Cardiac fibroblast (primary cell): ENCODE data around the gene RYR1.

ENCODE experiments used
- DNase-seq, 2 donors: peaks; one replicate each; pipeline versions ENCODE4 v3.0.0 to v3.0.0-alpha.2; 2010; ENCODE audit warnings: low read depth in 2 of 2
- H3K4me3 ChIP-seq, 2 donors: replicated peaks in 1 of 2; 1 replicate in 1 of 2; 2 replicates in 1 of 2; pipeline ENCODE4 v1.5.1; 2011; ENCODE audit warnings: low read depth in 2 of 2, low read length in 2 of 2, mild to moderate bottlenecking in 2 of 2, moderate library complexity in 1 of 2
- TF ChIP-seq, protein P1 (sequence below): IDR thresholded peaks from one replicate; pipeline ENCODE4 v1.5.1; 2011; ENCODE audit warnings: low read depth, mild to moderate bottlenecking, low read length, inconsistent platforms

RYR1 gene

DNA sequence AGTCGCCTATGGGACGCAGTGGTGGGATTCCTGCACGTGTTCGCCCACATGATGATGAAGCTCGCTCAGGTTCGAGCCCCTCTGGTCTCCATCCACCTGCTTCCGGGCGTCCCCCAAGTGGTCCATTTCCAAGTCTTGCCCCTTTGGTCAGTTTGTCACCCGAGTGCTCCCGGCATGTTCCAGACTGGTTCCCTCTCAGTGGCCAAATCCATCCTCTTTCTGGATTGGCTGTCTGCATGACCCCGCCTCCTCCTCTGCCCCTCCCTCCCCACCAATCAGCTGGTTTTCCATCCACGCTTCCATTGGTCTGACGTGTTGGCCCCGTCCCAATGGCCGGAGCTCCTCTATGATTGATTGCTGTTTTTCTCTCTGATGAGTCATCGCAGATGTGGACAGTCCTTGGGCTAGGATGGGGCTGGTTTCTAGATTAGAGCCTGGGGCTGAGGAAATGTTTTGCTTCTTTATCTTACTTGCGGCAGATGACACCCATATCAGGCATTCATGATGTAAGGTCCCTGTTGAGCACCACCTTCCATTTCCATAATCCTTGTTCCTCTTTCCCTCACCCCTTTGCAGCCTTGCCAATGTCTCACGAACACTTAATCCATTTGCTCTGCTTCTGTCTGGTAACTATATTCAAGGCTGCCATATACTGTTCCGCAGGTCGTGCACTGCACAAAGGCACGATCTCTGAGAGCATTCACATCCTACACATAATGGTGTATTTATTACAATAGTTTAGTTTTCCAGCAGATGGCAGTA lies 110.5 kb downstream of the RYR1 start:
- TF ChIP-seq, protein P1, sequence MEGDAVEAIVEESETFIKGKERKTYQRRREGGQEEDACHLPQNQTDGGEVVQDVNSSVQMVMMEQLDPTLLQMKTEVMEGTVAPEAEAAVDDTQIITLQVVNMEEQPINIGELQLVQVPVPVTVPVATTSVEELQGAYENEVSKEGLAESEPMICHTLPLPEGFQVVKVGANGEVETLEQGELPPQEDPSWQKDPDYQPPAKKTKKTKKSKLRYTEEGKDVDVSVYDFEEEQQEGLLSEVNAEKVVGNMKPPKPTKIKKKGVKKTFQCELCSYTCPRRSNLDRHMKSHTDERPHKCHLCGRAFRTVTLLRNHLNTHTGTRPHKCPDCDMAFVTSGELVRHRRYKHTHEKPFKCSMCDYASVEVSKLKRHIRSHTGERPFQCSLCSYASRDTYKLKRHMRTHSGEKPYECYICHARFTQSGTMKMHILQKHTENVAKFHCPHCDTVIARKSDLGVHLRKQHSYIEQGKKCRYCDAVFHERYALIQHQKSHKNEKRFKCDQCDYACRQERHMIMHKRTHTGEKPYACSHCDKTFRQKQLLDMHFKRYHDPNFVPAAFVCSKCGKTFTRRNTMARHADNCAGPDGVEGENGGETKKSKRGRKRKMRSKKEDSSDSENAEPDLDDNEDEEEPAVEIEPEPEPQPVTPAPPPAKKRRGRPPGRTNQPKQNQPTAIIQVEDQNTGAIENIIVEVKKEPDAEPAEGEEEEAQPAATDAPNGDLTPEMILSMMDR, result no peak
- DNase-seq, result peak; percentile 74 to 90
- H3K4me3 ChIP-seq, result peak overlapping the region; percentile 2 to 46

DNA sequence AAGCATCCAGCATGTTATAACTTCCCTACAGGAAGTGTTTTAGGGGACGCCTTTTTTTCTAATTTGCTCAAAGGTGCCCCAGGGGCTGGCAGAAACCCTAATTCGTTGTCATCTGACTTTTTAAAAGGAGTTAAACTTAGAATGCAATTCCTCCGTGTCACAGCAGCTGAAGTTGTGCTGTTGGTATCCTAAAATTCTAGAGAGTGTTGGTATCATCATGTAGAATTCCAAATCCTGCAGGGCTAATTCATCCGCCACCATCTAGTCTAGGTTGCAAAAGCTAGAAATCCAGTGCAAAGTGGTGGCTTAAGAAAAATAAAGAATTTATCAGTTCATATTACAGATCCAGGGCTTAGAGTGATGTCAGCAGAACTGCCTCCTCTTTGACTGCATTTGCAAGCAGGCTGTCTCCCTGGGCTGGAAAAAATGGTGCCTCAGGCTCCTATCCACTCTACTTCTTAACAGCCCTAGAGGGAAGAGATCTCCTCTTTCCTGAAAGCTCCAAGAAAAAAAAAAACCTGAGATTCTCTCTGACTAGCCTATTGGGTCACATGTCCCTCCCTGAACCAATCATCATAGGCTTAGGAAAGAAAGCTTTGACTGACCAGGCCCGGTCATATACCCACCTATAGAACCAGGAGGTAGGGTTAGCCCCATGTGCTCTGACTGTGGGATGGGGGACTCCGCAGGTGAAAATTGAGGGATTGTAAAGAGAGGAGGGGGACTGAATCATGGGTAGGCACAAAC lies 111.3 kb downstream of the RYR1 start:
- TF ChIP-seq, protein P1, result peak; percentile 50
- DNase-seq, result peak in 1 of 2 donors; percentile 23
- H3K4me3 ChIP-seq, result no peak overlapping the region

DNA sequence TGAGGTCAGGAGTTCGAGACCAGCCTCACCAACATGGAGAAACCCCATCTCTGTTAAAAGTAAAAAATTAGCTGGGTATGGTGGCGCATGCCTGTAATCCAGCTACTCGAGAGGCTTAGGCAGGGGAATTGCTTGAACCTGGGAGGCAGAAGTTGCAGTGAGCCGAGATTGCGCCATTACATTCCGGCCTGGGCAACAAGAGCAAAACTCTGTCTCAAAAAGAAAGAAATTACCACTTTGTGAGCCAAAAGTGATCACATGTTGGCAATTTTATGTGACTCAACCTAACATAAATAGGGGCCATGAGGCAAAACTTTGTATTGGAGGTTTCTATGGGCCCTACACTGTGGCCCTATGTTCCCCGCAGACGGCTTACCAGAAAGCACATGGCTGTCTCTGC lies 112.1 kb downstream of the RYR1 start:
- TF ChIP-seq, protein P1, result no peak
- peak; percentile 4 to 23 for DNase-seq
- H3K4me3 ChIP-seq, result no peak overlapping the region

GRCh38 chr19:38547421-38547820 lies 113.9 kb downstream of the RYR1 start:
- TF ChIP-seq, protein P1, result no peak
- DNase-seq, result no peak
- H3K4me3 ChIP-seq, result no peak overlapping the region

DNA sequence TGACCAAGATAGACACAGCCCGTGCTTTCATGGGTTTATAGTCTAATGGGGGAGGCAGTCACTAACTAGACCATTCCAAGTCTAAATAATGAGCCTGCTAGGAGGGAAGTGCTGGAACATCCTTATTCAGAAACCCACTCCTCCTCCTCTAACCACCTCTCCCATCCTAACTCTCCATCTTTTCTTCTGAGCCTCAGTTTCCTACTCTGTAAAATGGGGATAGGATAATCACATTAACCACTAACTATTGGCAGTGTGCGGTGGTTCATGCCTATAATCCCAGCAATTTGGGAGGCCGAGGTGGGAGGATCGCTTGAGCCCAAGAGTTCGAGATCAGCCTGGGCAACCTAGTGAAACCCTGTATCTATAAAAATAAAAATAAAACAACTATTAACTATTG lies 115.6 kb downstream of the RYR1 start:
- TF ChIP-seq, protein P1, result no peak
- no peak overlapping the region for H3K4me3 ChIP-seq
- DNase-seq, result no peak

- TF ChIP-seq, protein P1, result no peak
- no peak overlapping the region for H3K4me3 ChIP-seq
- DNase-seq, result no peak
Measured at GRCh38 chr19:38549942-38550341, 116.5 kb downstream of the RYR1 start.
